OCI-LY1 (cell line): Measurements from ENCODE around the gene PPP1R1A.

Source experiments
- H2AFZ ChIP-seq: fragments of 200-600 bp; sonication (generic), shearing (Covaris generic); 2 replicates; pipeline ENCODE4 v1.6.0; 2014; ENCODE audit warnings: antibody characterized with exemption, mild to moderate bottlenecking, low read length
- H3F3A ChIP-seq: fragments of 200-600 bp; sonication (generic), shearing (Covaris generic); 2 replicates; pipeline ENCODE4 v1.6.0; 2014; ENCODE audit warnings: mild to moderate bottlenecking, antibody characterized with exemption, low read length, moderate library complexity; ENCODE audit not compliant: insufficient read depth
- H3K27ac ChIP-seq: fragments of 200-600 bp; sonication (generic); 2 replicates; pipeline ENCODE4 v1.5.1; 2014; ENCODE audit warnings: low read length, mixed run types, mild to moderate bottlenecking, low read depth; ENCODE audit not compliant: poor library complexity, severe bottlenecking
- H3K27me3 ChIP-seq: fragments of 200-600 bp; sonication (generic); 2 replicates; pipeline ENCODE4 v1.6.0; 2014; ENCODE audit warnings: antibody characterized with exemption, mild to moderate bottlenecking, low read length, moderate library complexity; ENCODE audit not compliant: insufficient read depth
- H3K36me3 ChIP-seq: fragments of 200-600 bp; sonication (generic); 2 replicates; pipeline ENCODE4 v1.6.1; 2014; ENCODE audit warnings: mild to moderate bottlenecking, antibody characterized with exemption, low read length, moderate library complexity, mixed read lengths; ENCODE audit not compliant: insufficient read depth
- H3K4me1 ChIP-seq: fragments of 200-600 bp; sonication (generic); 2 replicates; pipeline ENCODE4 v1.5.1; 2014; ENCODE audit warnings: mild to moderate bottlenecking, low read length, moderate library complexity; ENCODE audit not compliant: insufficient read depth, severe bottlenecking
- H3K4me2 ChIP-seq: fragments of 200-600 bp; sonication (generic), shearing (Covaris generic); 2 replicates; pipeline ENCODE4 v1.6.1; 2014; ENCODE audit warnings: low read length
- H3K4me3 ChIP-seq: fragments of 200-600 bp; sonication (generic); 2 replicates; pipeline ENCODE4 v1.5.1; 2014; ENCODE audit warnings: low read length, low read depth, mild to moderate bottlenecking, mixed read lengths; ENCODE audit not compliant: poor library complexity, severe bottlenecking
- H3K79me2 ChIP-seq: fragments of 200-600 bp; shearing (Covaris generic); 2 replicates; pipeline ENCODE4 v1.6.1; 2016; ENCODE audit warnings: mixed run types, low read length, mixed read lengths; ENCODE audit not compliant: insufficient read depth
- H3K9ac ChIP-seq: fragments of 200-600 bp; sonication (generic), shearing (Covaris generic); 2 replicates; pipeline ENCODE4 v1.6.1; 2014; ENCODE audit warnings: mild to moderate bottlenecking, low read length, mixed read lengths
- H3K9me2 ChIP-seq: fragments of 200-600 bp; sonication (generic), shearing (Covaris generic); 2 replicates; pipeline ENCODE4 v1.6.1; 2014; ENCODE audit warnings: low read depth, mild to moderate bottlenecking, low read length, mixed read lengths
- H3K9me3 ChIP-seq: fragments of 200-600 bp; shearing (Covaris generic); 2 replicates; pipeline ENCODE4 v1.6.1; 2014; ENCODE audit warnings: low read length, mixed read lengths
- H4K20me1 ChIP-seq: fragments of 200-600 bp; sonication (generic), shearing (Covaris generic); 2 replicates; pipeline ENCODE4 v1.6.0; 2016; ENCODE audit warnings: mild to moderate bottlenecking, low read length; ENCODE audit not compliant: insufficient read depth
- EZH2 ChIP-seq: fragments of 200-600 bp; sonication (generic), shearing (Covaris generic); IDR thresholded peaks from 2 replicates; pipeline ENCODE4 v1.8.0; 2017; ENCODE audit warnings: borderline replicate concordance, mixed run types, mild to moderate bottlenecking, antibody characterized with exemption, low read length, moderate library complexity, mixed read lengths
- TF ChIP-seq, protein P1 (sequence below): fragments of 200-600 bp; sonication (generic), shearing (Covaris generic); IDR thresholded peaks from 2 replicates; pipeline ENCODE4 v1.5.1; 2017; ENCODE audit warnings: mild to moderate bottlenecking, antibody characterized with exemption, low read length, moderate library complexity, mixed read lengths

Gene PPP1R1A

GRCh38 chr12:54555670-54556257 lies 32.7 kb downstream of the PPP1R1A start:
- H3K4me2 ChIP-seq: no peak overlapping the region
- H3K27me3 ChIP-seq: no peaks in the 10 kb centered on the region
- no peak overlapping the region for H3K27ac ChIP-seq
- H3K4me3 ChIP-seq: no peak overlapping the region
- peaks cover 11% of the 10 kb centered on the region for H3K4me1 ChIP-seq
- no peaks in the 10 kb centered on the region for H3K9me3 ChIP-seq
- TF ChIP-seq, protein P1, sequence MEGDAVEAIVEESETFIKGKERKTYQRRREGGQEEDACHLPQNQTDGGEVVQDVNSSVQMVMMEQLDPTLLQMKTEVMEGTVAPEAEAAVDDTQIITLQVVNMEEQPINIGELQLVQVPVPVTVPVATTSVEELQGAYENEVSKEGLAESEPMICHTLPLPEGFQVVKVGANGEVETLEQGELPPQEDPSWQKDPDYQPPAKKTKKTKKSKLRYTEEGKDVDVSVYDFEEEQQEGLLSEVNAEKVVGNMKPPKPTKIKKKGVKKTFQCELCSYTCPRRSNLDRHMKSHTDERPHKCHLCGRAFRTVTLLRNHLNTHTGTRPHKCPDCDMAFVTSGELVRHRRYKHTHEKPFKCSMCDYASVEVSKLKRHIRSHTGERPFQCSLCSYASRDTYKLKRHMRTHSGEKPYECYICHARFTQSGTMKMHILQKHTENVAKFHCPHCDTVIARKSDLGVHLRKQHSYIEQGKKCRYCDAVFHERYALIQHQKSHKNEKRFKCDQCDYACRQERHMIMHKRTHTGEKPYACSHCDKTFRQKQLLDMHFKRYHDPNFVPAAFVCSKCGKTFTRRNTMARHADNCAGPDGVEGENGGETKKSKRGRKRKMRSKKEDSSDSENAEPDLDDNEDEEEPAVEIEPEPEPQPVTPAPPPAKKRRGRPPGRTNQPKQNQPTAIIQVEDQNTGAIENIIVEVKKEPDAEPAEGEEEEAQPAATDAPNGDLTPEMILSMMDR: no peak
- TF ChIP-seq EZH2: no peak
- H2AFZ ChIP-seq: no peak overlapping the region
- no peak overlapping the region for H3K9ac ChIP-seq
- H3K79me2 ChIP-seq: no peaks in the 10 kb centered on the region
- H3F3A ChIP-seq: no peaks in the 10 kb centered on the region
- no peaks in the 10 kb centered on the region for H4K20me1 ChIP-seq
- no peaks in the 10 kb centered on the region for H3K36me3 ChIP-seq
- H3K9me2 ChIP-seq: no peaks in the 10 kb centered on the region

DNA sequence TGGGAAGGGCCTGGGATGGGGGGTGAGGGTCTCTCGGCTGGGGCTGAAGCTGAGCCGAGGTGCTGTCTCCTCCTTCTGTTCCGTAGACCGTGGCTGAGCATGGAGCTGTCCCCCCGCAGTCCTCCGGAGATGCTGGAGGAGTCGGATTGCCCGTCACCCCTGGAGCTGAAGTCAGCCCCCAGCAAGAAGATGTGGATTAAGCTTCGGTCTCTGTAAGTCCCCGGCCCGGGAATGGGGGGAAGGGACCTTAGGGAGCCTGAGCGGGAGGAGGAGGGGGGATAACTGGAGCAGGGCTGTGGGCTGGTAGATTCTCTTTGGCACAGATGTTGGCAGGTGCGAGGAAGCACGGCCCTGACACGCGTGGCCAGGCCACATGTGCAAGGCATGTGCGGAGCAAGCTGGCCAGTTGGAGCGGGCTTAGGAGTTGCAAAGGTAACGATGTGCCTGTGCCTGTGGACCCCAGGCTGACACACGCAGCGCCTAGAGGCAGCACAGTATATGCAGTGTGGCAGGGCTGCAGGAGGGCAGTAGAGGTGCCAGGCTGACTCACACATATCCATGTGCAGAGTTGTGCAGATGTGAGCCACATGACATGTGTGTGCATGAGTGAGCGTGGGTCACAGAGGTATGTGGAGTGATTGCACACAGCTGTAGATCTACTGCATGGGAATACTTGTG lies 38.5 kb downstream of the PPP1R1A start:
- no peak overlapping the region for H2AFZ ChIP-seq
- H3K79me2 ChIP-seq: no peaks in the 10 kb centered on the region
- H3K27me3 ChIP-seq: no peaks in the 10 kb centered on the region; the same call in 1 of the 2 replicates
- H3K4me1 ChIP-seq: peaks cover 6% of the 10 kb centered on the region
- H3K4me2 ChIP-seq: peak overlapping the region; percentile 55; the same call in 1 of the 2 replicates
- H3K9me3 ChIP-seq: no peaks in the 10 kb centered on the region
- H3K9ac ChIP-seq: no peak overlapping the region
- H3K4me3 ChIP-seq: peak overlapping the region; percentile 45
- no peaks in the 10 kb centered on the region for H3K36me3 ChIP-seq
- TF ChIP-seq, protein P1: no peak
- TF ChIP-seq EZH2: no peak
- no peak overlapping the region for H3K27ac ChIP-seq
- no peaks in the 10 kb centered on the region for H3F3A ChIP-seq
- H4K20me1 ChIP-seq: no peaks in the 10 kb centered on the region
- no peaks in the 10 kb centered on the region for H3K9me2 ChIP-seq

- no peaks in the 10 kb centered on the region; the same call in 1 of the 2 replicates for H3K27me3 ChIP-seq
- H3K9ac ChIP-seq: no peak overlapping the region
- H3K4me3 ChIP-seq: no peak overlapping the region
- H3K4me1 ChIP-seq: peaks cover 6% of the 10 kb centered on the region
- no peaks in the 10 kb centered on the region for H3K79me2 ChIP-seq
- no peak overlapping the region for H2AFZ ChIP-seq
- H3K9me2 ChIP-seq: no peaks in the 10 kb centered on the region
- TF ChIP-seq, protein P1: no peak
- no peak for TF ChIP-seq EZH2
- H3F3A ChIP-seq: no peaks in the 10 kb centered on the region
- H4K20me1 ChIP-seq: no peaks in the 10 kb centered on the region
- H3K4me2 ChIP-seq: no peak overlapping the region
- H3K27ac ChIP-seq: no peak overlapping the region
- H3K9me3 ChIP-seq: no peaks in the 10 kb centered on the region
- peaks cover 32% of the 10 kb centered on the region for H3K36me3 ChIP-seq
Measured at GRCh38 chr12:54546511-54546910, 41.9 kb downstream of the PPP1R1A start.
